Measurements from ENCODE around the gene ADAMTSL1. TPM values are rescaled to one million over a fixed set of nuclear protein-coding genes. Genes with fewer than 3 reads are reported as not detected.

Gene ADAMTSL1
- total and polyA plus RNA-seq, 2 of the 8 experiments (the other 6 are each of a cell fraction or from before 2014, with no cell fraction given), result 0.84 to 1.1 TPM

DNA sequence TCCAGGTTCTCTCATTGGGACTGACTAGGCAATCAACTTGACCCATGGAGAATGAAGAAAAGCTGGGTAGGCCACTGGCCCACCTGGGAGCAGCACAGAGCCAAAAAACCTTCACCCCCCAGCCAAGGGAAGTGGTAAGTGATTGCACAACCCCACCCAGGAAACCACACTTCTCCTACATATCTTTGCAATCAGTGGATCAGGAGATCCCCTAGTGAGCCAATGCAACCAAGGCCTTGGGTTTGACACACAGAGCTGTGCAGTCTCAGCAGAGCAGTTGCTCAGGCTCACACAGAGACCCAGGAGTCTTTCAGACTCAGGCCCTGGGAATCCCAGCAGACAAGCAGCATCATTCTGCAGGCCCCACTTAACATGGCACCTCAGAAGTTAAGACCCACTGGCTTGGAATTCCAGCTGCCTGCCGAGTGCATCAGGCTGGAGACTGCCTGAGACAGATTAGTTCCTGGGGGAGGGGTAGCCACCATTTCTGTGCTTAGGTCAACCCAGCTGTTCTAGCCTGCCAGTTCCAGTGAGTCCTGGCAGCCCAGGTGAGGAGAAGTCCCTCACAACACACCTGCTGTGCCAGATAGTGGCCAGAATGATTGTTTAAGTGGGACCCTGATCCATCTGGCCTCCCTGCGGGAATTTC is 422.7 kb downstream of the ADAMTSL1 start:
- H2BK12ac ChIP-seq (ENCODE audit: low read depth, low read length), result no peak overlapping the region
- H3K27me3 ChIP-seq (replicated peaks in 1 of 4; ENCODE audit: control insufficient read depth in 3 of 4, extremely low read depth in 1 of 4, insufficient read depth in 3 of 4, low read length in 3 of 4), result no peaks in the 10 kb centered on the region
- no peak overlapping the region for H4K8ac ChIP-seq (ENCODE audit: extremely low read depth, insufficient read depth, low read length)
- POLR2A ChIA-PET (ENCODE audit: partially characterized antibody), result no interaction called here
- no peak overlapping the region for H2BK5ac ChIP-seq (ENCODE audit: low read depth, low read length)
- no peaks in the 10 kb centered on the region for H3K36me3 ChIP-seq (ENCODE audit: control insufficient read depth in 2 of 4, insufficient read depth in 4 of 4, low read length in 3 of 4)
- no peak overlapping the region for H3K4me2 ChIP-seq (ENCODE audit: insufficient read depth in 1 of 2, low read depth in 2 of 2, low read length in 2 of 2)
- no peaks in the 10 kb centered on the region for H3K79me1 ChIP-seq (ENCODE audit: low read depth, low read length)
- CTCF ChIA-PET (ENCODE audit: partially characterized antibody), result interaction anchor here (1.1 to 1.2 kb wide), 2 partner anchors 11 to 34 kb away, joined by 3 to 4 read pairs; no protein-coding TSS in a partner anchor
- H4K5ac ChIP-seq (ENCODE audit: insufficient read length, low read depth, low read length), result no peak overlapping the region
- H3K4me1 ChIP-seq (replicated peaks in 1 of 4; ENCODE audit: control insufficient read depth in 3 of 4, insufficient read depth in 4 of 4, low read length in 3 of 4), result no peaks in the 10 kb centered on the region
- no peaks in the 10 kb centered on the region for H3K23me2 ChIP-seq (ENCODE audit: low read depth, low read length)
- no peaks in the 10 kb centered on the region for H3K79me2 ChIP-seq (ENCODE audit: control insufficient read depth in 1 of 2, insufficient read depth in 2 of 2, low read length in 2 of 2)
- no peak for TF ChIP-seq KDM1A (IDR thresholded peaks at IDR 0.05; ENCODE audit: borderline replicate concordance, low read length)
- TF ChIP-seq CTBP2 (IDR thresholded peaks at IDR 0.05; ENCODE audit: borderline replicate concordance, insufficient read depth, insufficient read length, low read length), result no peak
- TF ChIP-seq, protein P1, sequence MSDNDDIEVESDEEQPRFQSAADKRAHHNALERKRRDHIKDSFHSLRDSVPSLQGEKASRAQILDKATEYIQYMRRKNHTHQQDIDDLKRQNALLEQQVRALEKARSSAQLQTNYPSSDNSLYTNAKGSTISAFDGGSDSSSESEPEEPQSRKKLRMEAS (IDR thresholded peaks at IDR 0.05), result no peak
- TF ChIP-seq EZH2 (IDR thresholded peaks at IDR 0.05; ENCODE audit: low read depth, low read length, severe bottlenecking), result no peak
- no peak overlapping the region for H3K56ac ChIP-seq (replicated peaks; ENCODE audit: insufficient read length, low read depth, low read length)
- no peak overlapping the region for H3K4ac ChIP-seq (replicated peaks; ENCODE audit: insufficient read length, low read depth, low read length)
- FAIRE-seq (no peak), DNase-seq (ENCODE audit: low read depth in 1 of 2, low spot score in 2 of 2) (no peak)
- no peak overlapping the region for H3K23ac ChIP-seq (ENCODE audit: insufficient read length)
- H3K9ac ChIP-seq (replicated peaks in 1 of 4; ENCODE audit: extremely low read depth in 1 of 4, low read depth in 3 of 4, low read length in 3 of 4), result no peak overlapping the region
- no peaks in the 10 kb centered on the region for H4K20me1 ChIP-seq (replicated peaks in 1 of 2; ENCODE audit: control insufficient read depth in 1 of 2, insufficient read depth in 2 of 2, low read length in 2 of 2)
- H2AFZ ChIP-seq (ENCODE audit: low read length), result no peak overlapping the region
- no peak overlapping the region for H3K4me3 ChIP-seq (ENCODE audit: extremely low read depth in 1 of 4, insufficient read depth in 2 of 4, low read depth in 3 of 4, low read length in 4 of 4)
- H3K27ac ChIP-seq (ENCODE audit: low read depth, low read length), result no peak overlapping the region
- no peak overlapping the region for H2BK120ac ChIP-seq (replicated peaks; ENCODE audit: low read depth, low read length)
- 89% methylated on average over 2 of the region's 2 CpGs; no CpG with 5 or more reads in 1 of the 2 experiments for WGBS, 2 experiments (ENCODE audit: extremely low coverage in 1 of 2, insufficient coverage in 1 of 2, insufficient read length in 1 of 2, insufficient replicate concordance in 2 of 2, low coverage in 1 of 2, low lambda C conversion rate in 2 of 2, missing lambda C conversion rate in 1 of 2)
- no peak overlapping the region for H2AK5ac ChIP-seq (ENCODE audit: low read depth, low read length)
- no peak overlapping the region for H4K91ac ChIP-seq (replicated peaks; ENCODE audit: insufficient read length, low read length)
- H3K9me3 ChIP-seq (ENCODE audit: insufficient read depth in 2 of 2, low read depth in 1 of 2, low read length in 1 of 2), result peaks cover 13 to 17% of the 10 kb centered on the region in 2 experiments
- H2BK15ac ChIP-seq (ENCODE audit: low read length), result no peak overlapping the region
- H3K14ac ChIP-seq (ENCODE audit: insufficient read length), result no peak overlapping the region
- no peak overlapping the region for H3K18ac ChIP-seq (ENCODE audit: extremely low read depth, low read length)
- no peak overlapping the region for H2BK20ac ChIP-seq (ENCODE audit: low read length)

Data from H1 (cell line).